Tibial nerve (tissue), 4 donors: ENCODE measurements around the gene GHSR. TPM values are rescaled to one million over a fixed set of nuclear protein-coding genes. Genes with fewer than 3 reads are reported as not detected.

Experiments used
- DNase-seq, 2 donors: peaks; one replicate each; pipeline ENCODE4 v3.0.0-alpha.2; 2019; ENCODE audit warnings: low spot score in 2 of 2
- H3K27ac ChIP-seq, 4 donors: fragments of 200-600 bp; sonication (generic) in 3 of 4; one replicate each; pipeline ENCODE4 v1.5.1; 2017 to 2019; ENCODE audit warnings: mild to moderate bottlenecking in 1 of 4
- H3K27me3 ChIP-seq, 2 donors: fragments of 200-600 bp; sonication (generic) in 1 of 2; one replicate each; pipeline versions ENCODE4 v1.5.1 to v1.6.0; 2017 to 2019
- H3K36me3 ChIP-seq, 3 donors: fragments of 200-600 bp; sonication (generic); one replicate each; pipeline ENCODE4 v1.5.1; 2018 to 2019
- H3K4me1 ChIP-seq, 4 donors: fragments of 200-600 bp; sonication (generic) in 3 of 4; one replicate each; pipeline ENCODE4 v1.5.1; 2017 to 2019
- H3K4me3 ChIP-seq, 4 donors: fragments of 200-600 bp; sonication (generic) in 3 of 4; one replicate each; pipeline ENCODE4 v1.5.1; 2017 to 2019; ENCODE audit warnings: mild to moderate bottlenecking in 1 of 4, moderate library complexity in 1 of 4
- H3K9me3 ChIP-seq, 4 donors: fragments of 200-600 bp; sonication (generic) in 3 of 4; one replicate each; pipeline ENCODE4 v1.5.1; 2017 to 2019
- EP300 ChIP-seq, 2 donors: sonication (generic); formaldehyde crosslinking; IDR thresholded peaks; one replicate each; pipeline ENCODE4 v1.6.1; 2017; ENCODE audit warnings: antibody characterized with exemption in 2 of 2, mild to moderate bottlenecking in 1 of 2
- POLR2A ChIP-seq, 2 donors: fragments of 450-650 bp; IDR thresholded peaks; one replicate each; pipeline ENCODE4 v1.6.1; 2017; ENCODE audit warnings: antibody characterized with exemption in 2 of 2, mild to moderate bottlenecking in 2 of 2, moderate library complexity in 2 of 2
- WGBS, 2 donors: methylation state at CpG; one replicate each; pipeline ENCODE4 v1.1.5; 2018; 5-methylcytosine and 5-hydroxymethylcytosine counted together
- total RNA-seq, 4 donors: library from RNA; depleted of rRNA; stranded (reverse); fragments of >200 nt; gene quantifications; one replicate each; pipeline ENCODE4 v1.1.0, GENCODE V29; 2016
- TF ChIP-seq, protein P1 (sequence below), 5 experiments: fragments of 200-600 bp in 3 of 5; fragments of 450-650 bp in 2 of 5; sonication (generic) in 3 of 5; IDR thresholded peaks; one replicate each; pipeline ENCODE4 v1.5.1; 2016 to 2019; ENCODE audit warnings: antibody characterized with exemption in 5 of 5, mild to moderate bottlenecking in 3 of 5, moderate library complexity in 2 of 5

Gene GHSR
- total RNA-seq, 4 donors from 2014 or later, result not detected

DNA sequence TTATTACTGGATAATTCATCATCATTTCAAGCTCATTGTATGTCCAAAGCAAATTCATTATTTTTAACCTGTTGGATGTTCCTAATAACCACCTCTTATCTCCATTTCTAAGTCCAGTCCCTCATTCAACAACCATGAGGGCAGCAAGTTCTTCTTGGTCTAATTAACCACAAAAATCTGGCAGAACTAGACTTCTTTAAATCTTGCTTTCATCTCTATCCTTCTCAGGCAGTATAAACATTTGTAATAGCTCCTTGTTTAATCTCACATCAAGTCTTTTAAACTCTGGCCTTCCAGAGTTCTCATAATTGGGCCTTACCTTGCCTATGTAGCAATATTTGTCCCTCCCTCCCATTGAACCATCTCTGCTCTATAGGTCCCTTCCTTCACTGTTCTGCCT lies 17.0 kb upstream of the GHSR start:
- no peaks in the 10 kb centered on the region for H3K9me3 ChIP-seq
- no peak overlapping the region for H3K27ac ChIP-seq
- DNase-seq, result no peak
- H3K4me3 ChIP-seq, result no peak overlapping the region
- no peaks in the 10 kb centered on the region for H3K27me3 ChIP-seq
- H3K4me1 ChIP-seq, result no peaks in the 10 kb centered on the region
- H3K36me3 ChIP-seq, result no peaks in the 10 kb centered on the region
- TF ChIP-seq POLR2A (IDR thresholded peaks at IDR 0.05), result no peak
- TF ChIP-seq, protein P1, sequence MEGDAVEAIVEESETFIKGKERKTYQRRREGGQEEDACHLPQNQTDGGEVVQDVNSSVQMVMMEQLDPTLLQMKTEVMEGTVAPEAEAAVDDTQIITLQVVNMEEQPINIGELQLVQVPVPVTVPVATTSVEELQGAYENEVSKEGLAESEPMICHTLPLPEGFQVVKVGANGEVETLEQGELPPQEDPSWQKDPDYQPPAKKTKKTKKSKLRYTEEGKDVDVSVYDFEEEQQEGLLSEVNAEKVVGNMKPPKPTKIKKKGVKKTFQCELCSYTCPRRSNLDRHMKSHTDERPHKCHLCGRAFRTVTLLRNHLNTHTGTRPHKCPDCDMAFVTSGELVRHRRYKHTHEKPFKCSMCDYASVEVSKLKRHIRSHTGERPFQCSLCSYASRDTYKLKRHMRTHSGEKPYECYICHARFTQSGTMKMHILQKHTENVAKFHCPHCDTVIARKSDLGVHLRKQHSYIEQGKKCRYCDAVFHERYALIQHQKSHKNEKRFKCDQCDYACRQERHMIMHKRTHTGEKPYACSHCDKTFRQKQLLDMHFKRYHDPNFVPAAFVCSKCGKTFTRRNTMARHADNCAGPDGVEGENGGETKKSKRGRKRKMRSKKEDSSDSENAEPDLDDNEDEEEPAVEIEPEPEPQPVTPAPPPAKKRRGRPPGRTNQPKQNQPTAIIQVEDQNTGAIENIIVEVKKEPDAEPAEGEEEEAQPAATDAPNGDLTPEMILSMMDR (IDR thresholded peaks at IDR 0.05), result no peak
- no peak for TF ChIP-seq EP300 (IDR thresholded peaks at IDR 0.05)

DNA sequence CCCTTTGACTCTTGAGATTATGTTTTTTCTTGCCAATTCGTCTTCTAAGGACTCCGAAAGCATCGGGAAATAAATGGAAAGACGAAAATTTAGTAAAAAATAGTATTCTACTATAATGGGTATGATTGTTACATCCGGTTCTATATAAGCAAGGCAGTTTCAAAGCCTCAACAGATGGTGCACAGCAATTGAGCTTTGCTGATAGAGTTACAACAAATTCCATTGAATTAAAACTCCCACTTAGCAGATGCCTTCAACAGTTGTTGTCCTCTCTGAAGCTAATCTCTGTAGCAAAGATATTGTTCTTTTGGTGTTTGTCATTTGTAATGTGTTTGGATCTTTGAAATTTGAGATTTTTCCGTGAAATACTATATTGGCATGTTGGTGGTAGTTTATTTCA lies 16.1 kb upstream of the GHSR start:
- Histone ChIP-seq H3K9me3 (no peaks in the 10 kb centered on the region), H3K27ac (no peak overlapping the region), H3K4me3 (no peak overlapping the region), H3K4me1 (no peaks in the 10 kb centered on the region), H3K27me3 (no peaks in the 10 kb centered on the region), H3K36me3 (no peaks in the 10 kb centered on the region)
- 87 to 91% methylated on average over 6 of the region's 6 CpGs for WGBS, 2 donors
- DNase-seq, result no peak
- TF ChIP-seq POLR2A (IDR thresholded peaks at IDR 0.05), result no peak
- TF ChIP-seq, protein P1 (IDR thresholded peaks at IDR 0.05), result no peak
- no peak for TF ChIP-seq EP300 (IDR thresholded peaks at IDR 0.05)

DNA sequence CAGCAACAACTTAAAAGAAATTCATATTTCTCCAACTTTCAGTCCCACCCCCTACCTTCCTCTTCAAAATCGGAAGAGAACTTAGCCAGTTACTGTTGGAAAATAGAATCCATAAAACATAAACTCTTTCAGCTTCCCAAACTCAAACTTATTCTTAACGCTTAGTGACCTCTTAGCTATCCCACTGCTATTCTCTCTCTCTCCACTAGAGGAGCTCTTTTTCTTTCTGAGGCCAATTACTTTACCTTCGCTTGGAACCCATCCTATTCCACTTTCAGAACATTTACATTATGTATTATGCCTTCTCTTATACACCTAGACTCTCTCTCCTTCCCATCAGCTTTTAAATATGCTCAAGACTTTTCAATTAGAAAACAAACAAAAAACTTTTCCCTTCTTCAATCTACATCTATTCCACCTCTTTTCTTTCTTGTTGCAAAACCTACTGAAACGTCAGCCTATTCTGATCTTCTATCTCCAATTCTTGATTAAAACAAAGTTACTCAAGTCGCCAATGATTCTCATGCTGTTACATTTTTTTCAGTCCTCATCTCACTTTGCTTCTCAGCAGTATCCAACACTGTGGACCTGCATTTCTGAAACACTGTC lies 13.4 kb upstream of the GHSR start:
- peaks cover 0 to 3% (median 0%) of the 10 kb centered on the region in 4 donors for H3K9me3 ChIP-seq
- WGBS, 2 donors, result 36 to 37% methylated on average over 5 of the region's 5 CpGs
- H3K4me3 ChIP-seq, result no peak overlapping the region
- H3K36me3 ChIP-seq, result no peaks in the 10 kb centered on the region
- H3K27ac ChIP-seq, result no peak overlapping the region
- DNase-seq, result no peak
- TF ChIP-seq EP300 (IDR thresholded peaks at IDR 0.05), result no peak
- TF ChIP-seq, protein P1 (IDR thresholded peaks at IDR 0.05), result peak; percentile 42 to 84 (median 69)
- no peaks in the 10 kb centered on the region for H3K4me1 ChIP-seq
- no peaks in the 10 kb centered on the region for H3K27me3 ChIP-seq

DNA sequence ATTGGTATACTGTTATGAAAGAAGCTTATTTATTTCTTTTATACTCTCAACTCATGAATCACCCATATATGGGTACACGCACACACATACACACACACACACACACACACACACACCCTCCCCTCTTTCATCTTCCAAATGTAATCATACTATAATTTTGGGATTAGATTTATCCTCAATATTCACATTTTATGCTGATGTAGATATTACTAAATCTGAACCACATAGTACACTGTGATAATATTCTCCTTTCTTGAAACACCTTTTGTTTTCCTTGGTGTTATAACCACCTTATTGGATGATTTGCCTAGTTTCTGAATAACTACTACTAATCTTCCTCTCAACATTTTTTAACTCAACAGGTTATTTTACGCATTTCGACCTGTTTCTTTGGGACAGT lies 8.1 kb upstream of the GHSR start:
- Histone ChIP-seq H3K4me1 (no peaks in the 10 kb centered on the region), H3K9me3 (peaks cover 0 to 3% (median 0%) of the 10 kb centered on the region in 4 donors), H3K36me3 (no peaks in the 10 kb centered on the region), H3K27ac (no peak overlapping the region), H3K4me3 (no peak overlapping the region), H3K27me3 (peaks cover 0 to 12% of the 10 kb centered on the region in 2 donors)
- DNase-seq, result no peak
- TF ChIP-seq, protein P1 (IDR thresholded peaks at IDR 0.05), result no peak
- TF ChIP-seq POLR2A (IDR thresholded peaks at IDR 0.05) (no peak), EP300 (IDR thresholded peaks at IDR 0.05) (no peak)
- WGBS, 2 donors, result 83 to 90% methylated on average over 3 of the region's 3 CpGs

DNA sequence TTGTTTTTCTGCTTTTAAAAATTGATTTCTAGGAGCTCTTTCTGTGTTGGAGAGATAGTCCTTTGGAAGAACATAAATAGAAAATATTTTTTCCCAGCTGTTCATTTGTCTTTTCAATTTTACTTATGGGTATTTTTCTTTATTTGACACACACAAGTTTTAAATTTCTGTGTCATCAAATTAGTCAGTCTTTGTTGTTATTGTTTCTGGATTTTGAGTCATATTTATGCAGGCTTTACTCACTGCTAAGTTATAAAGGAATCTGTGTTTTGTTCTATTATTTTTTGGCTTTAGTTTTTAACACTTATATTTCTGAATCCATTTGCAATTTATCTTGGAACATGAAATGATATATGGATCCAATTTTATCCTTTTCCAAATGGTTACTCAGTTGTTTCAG lies 5.9 kb upstream of the GHSR start:
- H3K9me3 ChIP-seq, result peaks cover 0 to 3% (median 0%) of the 10 kb centered on the region in 4 donors
- peaks cover 0 to 32% of the 10 kb centered on the region in 2 donors for H3K27me3 ChIP-seq
- no peak for DNase-seq
- H3K4me1 ChIP-seq, result peaks cover 0 to 10% (median 0%) of the 10 kb centered on the region in 4 donors
- H3K4me3 ChIP-seq, result no peak overlapping the region
- no peak overlapping the region for H3K27ac ChIP-seq
- TF ChIP-seq EP300 (IDR thresholded peaks at IDR 0.05) (no peak), POLR2A (IDR thresholded peaks at IDR 0.05) (no peak)
- TF ChIP-seq, protein P1 (IDR thresholded peaks at IDR 0.05), result no peak
- H3K36me3 ChIP-seq, result no peaks in the 10 kb centered on the region
